Effector memory CD8-positive, alpha-beta T cell (primary cell): Measurements from ENCODE around the gene PLA2G4F.

Experiments used
- ATAC-seq: fragments of 150-1000 bp; cut with Tn5 transposase; replicated peaks from 2 replicates; pipeline ENCODE4 v1.10.0; 2021; ENCODE audit warnings: mild to moderate bottlenecking, moderate library complexity
- DNase-seq, 3 experiments: peaks; one replicate each; pipeline ENCODE4 v3.0.0; 2021
- H3K27ac Mint-ChIP-seq, 2 donors: one replicate each; pipeline ENCODE4 v1.8.0; 2022; ENCODE audit warnings: mild to moderate bottlenecking in 2 of 2, mixed read lengths in 2 of 2, moderate library complexity in 2 of 2
- H3K27me3 Mint-ChIP-seq, 2 donors: one replicate each; pipeline ENCODE4 v1.8.0; 2022; ENCODE audit warnings: mixed read lengths in 2 of 2
- H3K36me3 Mint-ChIP-seq: one replicate; pipeline ENCODE4 v1.8.0; 2022; ENCODE audit warnings: mild to moderate bottlenecking, moderate library complexity, mixed read lengths; ENCODE audit not compliant: insufficient read depth
- H3K4me1 Mint-ChIP-seq, 2 donors: one replicate each; pipeline ENCODE4 v1.8.0; 2022; ENCODE audit warnings: low read depth in 2 of 2, mixed read lengths in 2 of 2
- H3K4me3 Mint-ChIP-seq, 2 donors: one replicate each; pipeline ENCODE4 v1.8.0; 2022; ENCODE audit warnings: mild to moderate bottlenecking in 2 of 2, mixed read lengths in 2 of 2, moderate library complexity in 2 of 2
- H3K9me3 Mint-ChIP-seq, 2 donors: one replicate each; pipeline ENCODE4 v1.8.0; 2022; ENCODE audit warnings: mixed read lengths in 2 of 2

The PLA2G4F gene

GRCh38 chr15:42148808-42149492 lies 7.5 kb downstream of the PLA2G4F start:
- ATAC-seq (no peak), DNase-seq (no peak)
- Mint-ChIP-seq H3K27ac (no peak overlapping the region), H3K4me1 (no peaks in the 10 kb centered on the region), H3K36me3 (no peaks in the 10 kb centered on the region), H3K27me3 (peaks cover 14 to 46% of the 10 kb centered on the region in 2 donors), H3K9me3 (no peaks in the 10 kb centered on the region), H3K4me3 (no peak overlapping the region)

DNA sequence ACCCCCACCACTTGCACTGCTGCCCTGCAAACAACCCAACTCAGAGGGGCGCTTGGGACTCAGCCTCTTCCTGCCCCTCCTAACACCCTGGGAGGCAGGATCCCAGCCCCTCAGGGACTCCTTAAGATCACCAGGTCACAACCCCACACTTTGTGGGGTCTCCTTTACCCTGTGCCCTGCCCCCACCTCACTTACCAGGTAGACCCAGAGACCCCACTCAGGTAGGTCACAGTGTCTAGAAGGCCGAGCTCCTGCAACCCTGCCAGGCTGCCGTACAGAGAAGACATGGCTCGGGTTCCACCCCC lies 9.1 kb downstream of the PLA2G4F start:
- Mint-ChIP-seq H3K4me3 (no peak overlapping the region), H3K9me3 (no peaks in the 10 kb centered on the region)
- no peak for ATAC-seq

DNA sequence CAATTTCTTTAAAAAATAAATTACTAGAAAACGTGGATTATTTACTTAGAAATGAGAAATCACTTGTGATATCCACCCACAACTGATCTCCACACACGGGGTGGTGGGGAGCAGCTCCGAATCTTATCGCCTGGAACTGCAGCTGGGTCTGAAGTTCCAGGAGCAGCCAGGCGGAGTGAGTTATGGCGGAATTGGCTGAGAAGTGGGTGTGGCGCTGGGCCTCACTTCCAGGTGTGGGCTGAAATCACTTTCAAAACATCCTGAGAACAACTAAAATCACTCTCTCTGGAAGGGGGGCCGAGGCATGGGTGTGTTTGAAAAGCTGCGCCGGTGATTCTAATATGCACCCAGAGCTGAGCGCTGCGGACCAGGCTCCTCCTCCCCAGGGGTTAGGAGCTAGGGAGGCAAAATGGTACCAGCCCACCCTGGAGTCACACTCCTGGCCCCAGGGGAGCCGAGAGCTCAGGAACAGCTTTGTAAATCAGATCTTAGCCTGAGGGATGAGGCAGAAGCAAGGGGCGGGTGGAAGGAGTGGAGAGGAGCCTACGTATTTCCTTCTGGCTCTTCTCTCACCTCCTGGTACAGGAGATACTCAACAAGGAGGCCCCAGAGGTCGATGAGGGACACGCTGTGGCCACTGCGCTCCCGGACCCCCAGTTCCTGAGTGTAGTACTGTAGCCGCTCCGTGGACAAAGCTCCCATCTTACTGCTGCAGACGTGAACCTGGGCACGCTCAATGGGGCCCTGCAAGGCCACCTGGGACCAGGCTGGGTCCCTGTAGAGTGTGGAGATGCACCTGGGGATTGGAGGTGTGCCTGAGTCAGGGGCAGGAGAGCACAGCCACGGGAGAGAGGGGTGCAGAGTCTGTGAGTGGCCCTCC lies 9.6 kb downstream of the PLA2G4F start:
- no peaks in the 10 kb centered on the region for H3K9me3 Mint-ChIP-seq
- H3K36me3 Mint-ChIP-seq, result no peaks in the 10 kb centered on the region
- no peaks in the 10 kb centered on the region for H3K4me1 Mint-ChIP-seq
- H3K4me3 Mint-ChIP-seq, result no peak overlapping the region
- peaks cover 21 to 66% of the 10 kb centered on the region in 2 donors for H3K27me3 Mint-ChIP-seq
- ATAC-seq (no peak), DNase-seq (no peak)
- no peak overlapping the region for H3K27ac Mint-ChIP-seq

More for the DNA sequence above, 9.1 kb downstream of the PLA2G4F start:
- Mint-ChIP-seq H3K27ac (no peak overlapping the region), H3K4me1 (no peaks in the 10 kb centered on the region), H3K27me3 (peaks cover 21 to 61% of the 10 kb centered on the region in 2 donors), H3K36me3 (no peaks in the 10 kb centered on the region)
- no peak for DNase-seq

DNA sequence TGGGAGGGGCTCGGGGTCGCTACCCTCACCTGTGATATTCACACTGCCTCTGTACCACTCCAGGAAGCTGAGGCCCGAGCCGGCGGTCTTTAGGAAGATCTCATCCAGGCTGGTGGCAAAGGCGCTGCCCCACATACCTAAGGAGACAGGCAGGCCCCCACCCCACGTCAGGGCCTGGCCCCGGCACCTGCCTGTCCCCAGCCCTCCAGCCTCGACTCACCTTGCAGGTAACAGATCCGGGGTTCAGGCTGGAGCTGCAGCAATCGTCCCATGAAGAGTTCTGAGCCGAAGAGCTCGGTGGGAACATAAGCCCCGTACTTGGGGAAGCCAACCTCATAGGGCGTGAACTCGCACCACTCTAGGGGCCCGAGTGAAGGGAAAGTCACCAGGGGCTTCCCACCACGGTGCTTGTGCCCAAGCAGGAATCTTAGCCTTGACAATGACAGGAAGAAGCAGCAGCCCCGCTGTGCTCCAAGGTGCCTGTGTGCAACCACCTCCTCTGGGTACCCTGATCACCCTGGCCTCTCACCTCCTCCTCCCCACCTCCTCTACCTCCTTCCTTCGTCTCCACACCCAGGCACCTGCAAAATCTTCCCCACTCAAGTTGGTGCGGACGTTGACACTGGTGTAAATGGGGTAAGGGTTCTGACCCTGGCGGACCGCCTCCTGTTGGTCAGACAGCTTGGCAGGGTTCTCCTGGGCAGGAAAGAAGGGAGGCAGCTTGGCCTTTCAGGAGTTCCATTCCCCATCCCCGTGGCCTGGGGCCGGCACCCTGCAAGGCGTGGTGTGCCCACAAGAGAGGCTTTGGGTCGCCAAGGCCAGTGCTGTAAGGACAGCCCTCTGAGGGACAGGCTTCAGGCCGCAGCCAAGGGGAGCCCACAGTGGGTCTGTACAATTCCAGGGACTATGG lies 10.6 kb downstream of the PLA2G4F start:
- H3K4me3 Mint-ChIP-seq, result no peak overlapping the region
- no peak overlapping the region for H3K27ac Mint-ChIP-seq
- no peaks in the 10 kb centered on the region for H3K9me3 Mint-ChIP-seq
- H3K4me1 Mint-ChIP-seq, result no peaks in the 10 kb centered on the region
- no peak for DNase-seq
- no peaks in the 10 kb centered on the region for H3K36me3 Mint-ChIP-seq
- peaks cover 21 to 66% of the 10 kb centered on the region in 2 donors for H3K27me3 Mint-ChIP-seq
- ATAC-seq, result no peak

GRCh38 chr15:42144841-42145375 lies 11.5 kb downstream of the PLA2G4F start:
- Mint-ChIP-seq H3K27me3 (peaks cover 21 to 64% of the 10 kb centered on the region in 2 donors), H3K4me3 (no peak overlapping the region), H3K36me3 (no peaks in the 10 kb centered on the region), H3K4me1 (no peaks in the 10 kb centered on the region), H3K9me3 (no peaks in the 10 kb centered on the region), H3K27ac (no peak overlapping the region)
- ATAC-seq (no peak), DNase-seq (no peak)

DNA sequence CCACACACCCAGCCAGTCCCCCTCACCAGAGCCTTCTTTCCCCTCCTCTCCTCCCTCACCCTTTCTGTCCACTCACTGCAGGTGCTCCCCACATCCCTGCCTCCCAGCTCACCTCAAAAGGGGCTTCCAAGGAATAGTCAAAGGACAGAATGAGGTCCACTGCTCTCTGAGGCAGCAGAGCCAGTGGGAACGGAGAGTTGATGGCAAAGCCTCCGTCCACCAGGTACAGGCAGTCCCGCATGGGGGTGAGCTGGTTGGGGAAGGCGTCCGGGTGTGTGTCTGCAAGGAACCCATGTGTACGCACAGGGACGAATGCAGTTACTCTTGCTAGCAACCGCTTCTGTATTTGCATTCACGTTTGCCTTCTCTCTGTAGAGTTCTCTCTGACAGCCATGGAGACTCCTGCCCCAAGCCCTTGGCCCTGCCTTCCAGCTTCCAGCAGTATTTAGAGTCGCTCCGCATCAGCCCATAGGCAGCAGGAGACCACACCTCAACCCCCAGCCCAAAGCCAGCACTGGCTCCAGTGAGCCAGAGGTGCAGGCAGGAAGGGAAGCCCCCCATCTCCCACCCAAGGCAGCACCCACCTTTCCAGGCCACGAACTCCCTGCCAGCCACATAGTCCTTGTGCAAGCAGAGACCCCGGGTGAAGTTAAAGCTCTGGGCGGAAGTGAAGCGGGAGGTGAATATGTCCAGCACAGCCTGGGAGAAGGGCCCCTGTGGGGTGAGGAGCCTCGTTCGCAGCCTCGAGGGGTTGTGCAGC lies 12.4 kb downstream of the PLA2G4F start:
- H3K27ac Mint-ChIP-seq, result no peak overlapping the region
- peaks cover 21 to 55% of the 10 kb centered on the region in 2 donors for H3K27me3 Mint-ChIP-seq
- no peaks in the 10 kb centered on the region for H3K9me3 Mint-ChIP-seq
- H3K36me3 Mint-ChIP-seq, result no peaks in the 10 kb centered on the region
- ATAC-seq (no peak), DNase-seq (no peak)
- H3K4me1 Mint-ChIP-seq, result no peaks in the 10 kb centered on the region
- H3K4me3 Mint-ChIP-seq, result no peak overlapping the region

DNA sequence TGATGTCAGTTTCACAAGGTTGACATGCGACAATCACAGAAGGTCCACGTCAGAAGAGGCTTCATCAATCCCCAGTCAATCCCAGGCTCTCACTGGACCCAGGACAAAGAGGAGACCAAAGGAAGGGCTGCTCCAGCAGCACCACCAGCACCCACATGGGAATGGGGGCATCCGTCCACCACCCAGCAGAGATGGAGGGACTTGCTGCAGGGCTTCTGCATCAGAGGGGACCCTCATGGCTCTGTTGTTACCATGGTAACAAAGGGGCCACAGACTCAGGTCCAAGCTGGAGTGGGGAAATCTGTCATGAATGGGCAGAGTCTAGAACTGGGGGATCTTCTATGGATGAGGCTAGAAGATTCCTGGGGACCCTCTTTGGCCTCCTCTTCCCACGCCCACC lies 13.1 kb downstream of the PLA2G4F start:
- Mint-ChIP-seq H3K36me3 (no peaks in the 10 kb centered on the region), H3K9me3 (no peaks in the 10 kb centered on the region), H3K4me1 (no peaks in the 10 kb centered on the region), H3K27me3 (peaks cover 21 to 53% of the 10 kb centered on the region in 2 donors), H3K4me3 (no peak overlapping the region), H3K27ac (no peak overlapping the region)
- ATAC-seq, result no peak
- no peak for DNase-seq

DNA sequence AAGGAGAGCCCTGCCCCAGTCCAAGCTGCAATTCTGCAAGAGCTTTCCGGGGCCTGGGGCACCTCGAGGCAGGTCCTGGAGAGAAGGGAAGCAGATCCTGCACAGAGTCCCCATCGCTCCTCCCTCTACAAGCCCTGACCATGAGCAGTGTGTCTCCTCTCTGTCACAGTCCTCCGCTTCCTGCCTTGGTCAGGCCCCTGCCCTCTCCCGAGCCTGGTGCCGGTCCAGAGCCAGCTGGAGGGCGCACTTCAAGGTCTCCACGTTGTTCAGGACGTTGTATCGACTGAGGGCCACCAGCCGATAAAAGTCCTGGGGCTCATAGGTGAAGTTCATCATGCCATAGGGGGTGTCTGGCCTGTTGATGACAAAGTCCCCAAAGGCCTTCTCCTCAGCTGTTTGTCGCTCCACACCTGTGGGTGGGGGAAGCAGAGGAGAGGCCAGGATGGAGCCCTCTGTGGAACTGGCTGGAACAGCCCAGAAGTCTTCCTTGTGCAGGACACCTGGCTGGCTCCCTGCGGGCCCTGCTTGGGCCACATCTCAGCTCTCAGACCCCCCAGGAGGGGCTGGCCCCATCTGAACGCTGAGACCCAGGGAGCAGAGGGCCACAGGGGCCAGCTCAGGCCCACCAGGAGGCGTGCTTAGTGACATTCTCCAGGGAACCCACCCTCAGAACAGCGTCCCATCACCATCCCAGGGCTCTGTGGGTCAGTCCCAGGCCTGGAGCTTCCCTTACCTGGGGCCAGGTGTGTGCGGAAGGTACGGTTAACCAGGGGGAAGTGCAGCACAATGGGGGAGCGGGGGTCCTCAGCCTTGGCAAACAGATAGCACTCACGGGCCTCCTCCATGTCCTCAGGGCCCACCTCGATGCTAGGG lies 14.4 kb downstream of the PLA2G4F start:
- no peak for DNase-seq
- no peak overlapping the region for H3K4me3 Mint-ChIP-seq
- no peaks in the 10 kb centered on the region for H3K9me3 Mint-ChIP-seq
- no peaks in the 10 kb centered on the region for H3K36me3 Mint-ChIP-seq
- ATAC-seq, result no peak
- peaks cover 21 to 49% of the 10 kb centered on the region in 2 donors for H3K27me3 Mint-ChIP-seq
- H3K27ac Mint-ChIP-seq, result no peak overlapping the region
- peaks cover 0 to 2% of the 10 kb centered on the region in 2 donors for H3K4me1 Mint-ChIP-seq

GRCh38 chr15:42141246-42141645 lies 15.2 kb downstream of the PLA2G4F start:
- ATAC-seq, result no peak
- Mint-ChIP-seq H3K4me1 (peaks cover 0 to 4% of the 10 kb centered on the region in 2 donors), H3K36me3 (no peaks in the 10 kb centered on the region), H3K27me3 (peaks cover 21 to 53% of the 10 kb centered on the region in 2 donors), H3K9me3 (no peaks in the 10 kb centered on the region), H3K4me3 (no peak overlapping the region), H3K27ac (no peak overlapping the region)
- no peak for DNase-seq

GRCh38 chr15:42140383-42141070 lies 15.9 kb downstream of the PLA2G4F start:
- Mint-ChIP-seq H3K36me3 (no peaks in the 10 kb centered on the region), H3K9me3 (no peaks in the 10 kb centered on the region), H3K27me3 (peaks cover 18 to 45% of the 10 kb centered on the region in 2 donors), H3K27ac (no peak overlapping the region), H3K4me1 (peaks cover 0 to 4% of the 10 kb centered on the region in 2 donors), H3K4me3 (no peak overlapping the region)
- ATAC-seq, result no peak
- no peak for DNase-seq

GRCh38 chr15:42139596-42139995 lies 16.8 kb downstream of the PLA2G4F start:
- DNase-seq (no peak), ATAC-seq (no peak)
- H3K9me3 Mint-ChIP-seq, result no peaks in the 10 kb centered on the region
- peaks cover 0 to 4% of the 10 kb centered on the region in 2 donors for H3K4me1 Mint-ChIP-seq
- no peak overlapping the region for H3K27ac Mint-ChIP-seq
- H3K27me3 Mint-ChIP-seq, result peaks cover 9 to 36% of the 10 kb centered on the region in 2 donors
- no peaks in the 10 kb centered on the region for H3K36me3 Mint-ChIP-seq
- H3K4me3 Mint-ChIP-seq, result no peak overlapping the region
